ENCODE results near the gene NQO2.

DNA sequence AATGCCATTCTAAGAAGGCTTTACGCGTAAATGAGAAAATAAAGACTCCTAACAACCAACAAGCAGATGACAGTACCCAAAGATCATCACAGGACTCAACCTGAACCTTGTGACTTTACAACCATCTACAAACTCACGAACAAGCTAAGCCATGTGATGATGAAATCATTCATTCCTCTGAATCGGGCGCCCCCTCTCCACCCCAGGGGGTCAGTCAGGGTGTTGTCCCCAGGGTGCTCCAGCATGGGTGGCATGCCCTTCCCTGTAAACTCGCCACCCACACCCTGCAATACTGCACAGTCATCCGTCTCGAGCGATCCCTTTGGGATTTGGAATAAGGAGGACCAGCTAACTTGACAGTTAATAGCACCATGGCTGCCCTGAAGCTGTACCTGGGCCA, 40.9 kb upstream of the NQO2 start:
- TF ChIP-seq, protein P1, sequence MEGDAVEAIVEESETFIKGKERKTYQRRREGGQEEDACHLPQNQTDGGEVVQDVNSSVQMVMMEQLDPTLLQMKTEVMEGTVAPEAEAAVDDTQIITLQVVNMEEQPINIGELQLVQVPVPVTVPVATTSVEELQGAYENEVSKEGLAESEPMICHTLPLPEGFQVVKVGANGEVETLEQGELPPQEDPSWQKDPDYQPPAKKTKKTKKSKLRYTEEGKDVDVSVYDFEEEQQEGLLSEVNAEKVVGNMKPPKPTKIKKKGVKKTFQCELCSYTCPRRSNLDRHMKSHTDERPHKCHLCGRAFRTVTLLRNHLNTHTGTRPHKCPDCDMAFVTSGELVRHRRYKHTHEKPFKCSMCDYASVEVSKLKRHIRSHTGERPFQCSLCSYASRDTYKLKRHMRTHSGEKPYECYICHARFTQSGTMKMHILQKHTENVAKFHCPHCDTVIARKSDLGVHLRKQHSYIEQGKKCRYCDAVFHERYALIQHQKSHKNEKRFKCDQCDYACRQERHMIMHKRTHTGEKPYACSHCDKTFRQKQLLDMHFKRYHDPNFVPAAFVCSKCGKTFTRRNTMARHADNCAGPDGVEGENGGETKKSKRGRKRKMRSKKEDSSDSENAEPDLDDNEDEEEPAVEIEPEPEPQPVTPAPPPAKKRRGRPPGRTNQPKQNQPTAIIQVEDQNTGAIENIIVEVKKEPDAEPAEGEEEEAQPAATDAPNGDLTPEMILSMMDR (IDR thresholded peaks at IDR 0.05; ENCODE audit: low read length), result no peak
- TF ChIP-seq EZH2 (IDR thresholded peaks at IDR 0.05; ENCODE audit: borderline replicate concordance, low read length), result no peak
